Esophagus muscularis mucosa (tissue), 4 donors: ENCODE measurements around the gene ARHGAP4. TPM values are rescaled to one million over a fixed set of nuclear protein-coding genes. Genes with fewer than 3 reads are reported as not detected.

ENCODE experiments used
- DNase-seq: peaks from one replicate; pipeline ENCODE4 v3.0.0-alpha.2; 2017; ENCODE audit errors: extremely low spot score
- H3K27ac ChIP-seq, 4 donors: fragments of 200-600 bp; sonication (generic); replicated peaks in 1 of 4; 1 replicate in 3 of 4; 2 replicates in 1 of 4; pipeline ENCODE4 v1.5.1; 2016 to 2019; ENCODE audit warnings: mild to moderate bottlenecking in 1 of 4
- H3K27me3 ChIP-seq, 4 donors: fragments of 200-600 bp; sonication (generic); one replicate each; pipeline versions ENCODE4 v1.5.1 to v1.6.0; 2016 to 2019
- H3K36me3 ChIP-seq, 4 donors: fragments of 200-600 bp; sonication (generic); one replicate each; pipeline ENCODE4 v1.5.1; 2016 to 2019
- H3K4me1 ChIP-seq, 4 donors: fragments of 200-600 bp; sonication (generic); one replicate each; pipeline ENCODE4 v1.5.1; 2016 to 2019
- H3K4me3 ChIP-seq, 4 donors: fragments of 200-600 bp; sonication (generic); 1 replicate in 2 of 4; 2 replicates in 2 of 4; pipeline ENCODE4 v1.5.1; 2016 to 2019; ENCODE audit warnings: mild to moderate bottlenecking in 4 of 4, moderate library complexity in 1 of 4
- H3K9me3 ChIP-seq, 4 donors: fragments of 200-600 bp; sonication (generic); 1 replicate in 3 of 4; 2 replicates in 1 of 4; pipeline ENCODE4 v1.5.1; 2016 to 2019
- EP300 ChIP-seq: sonication (generic); formaldehyde crosslinking; IDR thresholded peaks from one replicate; pipeline ENCODE4 v1.6.1; 2017; ENCODE audit warnings: antibody characterized with exemption
- POLR2A ChIP-seq: fragments of 450-650 bp; IDR thresholded peaks from one replicate; pipeline ENCODE4 v1.6.1; 2017; ENCODE audit warnings: antibody characterized with exemption, moderate library complexity, mild to moderate bottlenecking, low read depth
- POLR2AphosphoS5 ChIP-seq, 2 donors: sonication (generic); formaldehyde crosslinking; IDR thresholded peaks; one replicate each; pipeline ENCODE4 v1.6.1; 2017; ENCODE audit warnings: antibody characterized with exemption in 2 of 2
- WGBS: methylation state at CpG from one replicate; pipeline ENCODE4 v1.1.5; 2018; 5-methylcytosine and 5-hydroxymethylcytosine counted together
- intact Hi-C: fragments of 100-400 bp; cut with DNase I; formaldehyde crosslinking; loops from one replicate; pipeline ENCODE4 v1.15.1; 2023
- total RNA-seq, 4 donors: library from RNA; depleted of rRNA; stranded (reverse); fragments of >200 nt; gene quantifications; one replicate each; pipeline versions ENCODE4 v1.1.0 to v1.2.1, GENCODE V29; 2016
- TF ChIP-seq, protein P1 (sequence below), 3 experiments: fragments of 200-600 bp in 2 of 3; fragments of 450-650 bp in 1 of 3; sonication (generic) in 2 of 3; IDR thresholded peaks; one replicate each; pipeline ENCODE4 v1.5.1; 2017 to 2019; ENCODE audit warnings: antibody characterized with exemption in 3 of 3, mild to moderate bottlenecking in 2 of 3, moderate library complexity in 1 of 3

ARHGAP4 gene
- total RNA-seq, 4 donors from 2014 or later = 15.9 to 22.4 (median 17.7) TPM

DNA sequence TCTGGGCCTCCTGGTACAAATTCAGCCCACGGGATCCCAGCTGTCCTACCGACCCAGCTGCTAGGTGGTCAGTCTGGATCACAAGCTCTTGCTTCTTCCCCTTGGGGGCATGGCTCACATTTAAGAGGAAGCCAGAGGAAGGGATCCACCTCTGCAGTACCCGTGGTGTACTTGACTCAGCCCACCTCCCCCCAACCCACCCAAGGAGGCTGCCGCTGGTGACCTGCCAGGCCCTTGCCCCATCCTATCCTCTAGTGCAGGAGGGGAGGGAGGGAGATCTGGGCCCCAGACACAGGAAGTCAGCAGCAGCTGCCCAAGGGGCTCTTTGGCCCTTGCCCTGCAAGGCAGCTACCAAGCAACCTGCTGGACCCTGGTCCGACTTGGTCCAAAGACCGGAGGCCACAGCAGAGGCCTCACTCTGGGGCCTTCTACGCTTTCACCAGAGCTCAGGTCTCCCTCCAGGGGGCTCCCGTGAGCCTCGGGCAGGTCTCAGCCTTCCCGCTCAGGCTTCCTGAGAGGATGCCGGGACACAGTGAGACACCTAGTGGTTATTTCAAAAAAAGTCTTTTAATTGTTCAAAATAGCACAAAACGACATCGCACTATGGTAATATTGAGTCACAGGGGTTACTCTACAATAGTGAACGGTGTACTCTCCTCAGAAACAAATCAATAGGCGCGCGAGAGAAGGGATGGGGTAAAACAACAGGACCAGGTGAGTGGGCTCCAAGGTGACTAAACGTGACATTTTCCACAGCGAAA, 21.1 kb upstream of the ARHGAP4 start:
- intact Hi-C loops = no loop called here
- TF ChIP-seq POLR2AphosphoS5 (IDR thresholded peaks at IDR 0.05) = peak; percentile 12 to 64
- TF ChIP-seq EP300 = no peak
- TF ChIP-seq, protein P1, sequence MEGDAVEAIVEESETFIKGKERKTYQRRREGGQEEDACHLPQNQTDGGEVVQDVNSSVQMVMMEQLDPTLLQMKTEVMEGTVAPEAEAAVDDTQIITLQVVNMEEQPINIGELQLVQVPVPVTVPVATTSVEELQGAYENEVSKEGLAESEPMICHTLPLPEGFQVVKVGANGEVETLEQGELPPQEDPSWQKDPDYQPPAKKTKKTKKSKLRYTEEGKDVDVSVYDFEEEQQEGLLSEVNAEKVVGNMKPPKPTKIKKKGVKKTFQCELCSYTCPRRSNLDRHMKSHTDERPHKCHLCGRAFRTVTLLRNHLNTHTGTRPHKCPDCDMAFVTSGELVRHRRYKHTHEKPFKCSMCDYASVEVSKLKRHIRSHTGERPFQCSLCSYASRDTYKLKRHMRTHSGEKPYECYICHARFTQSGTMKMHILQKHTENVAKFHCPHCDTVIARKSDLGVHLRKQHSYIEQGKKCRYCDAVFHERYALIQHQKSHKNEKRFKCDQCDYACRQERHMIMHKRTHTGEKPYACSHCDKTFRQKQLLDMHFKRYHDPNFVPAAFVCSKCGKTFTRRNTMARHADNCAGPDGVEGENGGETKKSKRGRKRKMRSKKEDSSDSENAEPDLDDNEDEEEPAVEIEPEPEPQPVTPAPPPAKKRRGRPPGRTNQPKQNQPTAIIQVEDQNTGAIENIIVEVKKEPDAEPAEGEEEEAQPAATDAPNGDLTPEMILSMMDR (IDR thresholded peaks at IDR 0.05) = peak; percentile 76 to 81 (median 81)
- TF ChIP-seq POLR2A = no peak
- H3K27ac ChIP-seq = peak overlapping the region; percentile 82 to 88 (median 85)
- 53% methylated on average over 17 of the region's 19 CpGs for WGBS
- peaks cover 21 to 42% (median 25%) of the 10 kb centered on the region in 4 donors for H3K36me3 ChIP-seq
- H3K4me1 ChIP-seq = peaks cover 12 to 61% (median 47%) of the 10 kb centered on the region in 4 donors
- no peak overlapping the region for H3K4me3 ChIP-seq
- no peak for DNase-seq
- no peaks in the 10 kb centered on the region for H3K9me3 ChIP-seq
- no peaks in the 10 kb centered on the region for H3K27me3 ChIP-seq

DNA sequence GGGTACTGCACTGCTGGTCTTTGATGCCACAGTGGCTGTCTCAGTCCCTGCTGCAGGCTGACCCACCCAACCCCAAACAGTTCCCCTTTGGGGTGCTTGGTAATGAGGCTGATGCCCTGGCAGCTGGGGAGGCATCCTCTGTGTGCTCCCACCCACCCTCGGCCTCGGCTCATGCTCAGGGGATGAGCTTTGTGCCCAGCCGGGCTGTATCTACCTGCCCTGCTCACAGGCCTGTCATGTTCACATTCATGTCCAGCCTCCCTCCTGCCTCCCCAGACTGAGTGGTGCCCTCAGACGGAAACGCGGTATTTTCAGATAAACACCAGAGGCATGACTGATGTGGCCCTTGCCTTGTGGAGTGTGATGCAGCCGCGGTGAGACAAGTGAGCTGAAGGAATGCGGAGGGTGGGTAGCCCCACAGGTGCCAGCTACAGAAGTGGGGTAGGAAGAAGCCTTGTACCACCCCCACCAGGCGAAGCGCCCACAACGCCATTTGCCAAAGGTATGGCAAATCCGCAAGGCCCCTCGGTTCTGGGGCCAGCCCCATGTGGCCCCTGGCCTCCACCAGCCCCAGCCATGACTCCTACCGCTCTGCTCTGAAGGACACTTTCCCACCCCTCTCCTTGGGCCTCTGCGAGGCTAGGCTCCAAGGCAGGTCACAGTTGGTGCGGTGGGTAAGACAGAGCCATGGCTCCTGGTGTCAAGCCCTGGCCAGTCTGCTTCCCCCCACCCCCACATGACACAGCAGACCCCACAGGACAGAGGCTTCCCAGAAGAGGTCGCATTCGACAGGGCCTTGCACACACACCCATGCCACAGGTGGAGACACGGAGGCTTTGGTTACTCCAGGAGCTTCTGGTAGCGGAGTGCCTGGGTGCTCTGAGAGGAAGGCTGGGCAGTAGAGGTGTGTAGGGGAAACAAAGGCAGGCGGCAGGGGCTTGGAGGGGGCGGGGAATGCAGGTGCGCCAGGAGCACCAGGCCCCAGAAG, 20.2 kb upstream of the ARHGAP4 start:
- Histone ChIP-seq H3K36me3 (peaks cover 13 to 32% (median 16%) of the 10 kb centered on the region in 4 donors), H3K4me1 (peaks cover 12 to 57% (median 40%) of the 10 kb centered on the region in 4 donors), H3K4me3 (no peak overlapping the region), H3K9me3 (no peaks in the 10 kb centered on the region), H3K27me3 (no peaks in the 10 kb centered on the region), H3K27ac (peak overlapping the region; percentile 82 to 88 (median 85))
- TF ChIP-seq POLR2AphosphoS5 (IDR thresholded peaks at IDR 0.05) (no peak), EP300 (no peak), POLR2A (no peak)
- TF ChIP-seq, protein P1 (IDR thresholded peaks at IDR 0.05) = no peak
- intact Hi-C loops = no loop called here
- DNase-seq = no peak
- 87% methylated on average over 15 of the region's 24 CpGs for WGBS

DNA sequence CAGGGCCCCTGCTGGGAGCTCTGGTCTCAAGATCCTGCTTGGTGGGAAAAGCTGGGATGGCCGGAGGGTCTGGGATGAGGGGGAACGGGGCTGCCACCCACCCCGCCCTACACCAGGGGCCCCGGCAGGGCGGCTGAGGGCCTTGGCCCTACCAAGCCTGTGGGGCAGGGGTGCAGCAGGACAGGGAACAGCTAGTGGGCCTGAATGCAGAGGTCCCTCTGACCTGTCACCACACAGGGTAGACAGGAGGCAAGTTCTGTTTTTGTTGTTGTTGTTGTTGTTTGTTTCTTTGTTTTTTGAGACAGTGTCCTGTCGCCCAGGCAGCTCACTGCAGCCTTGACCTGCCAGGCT, 18.7 kb upstream of the ARHGAP4 start:
- intact Hi-C loops = no loop called here
- Histone ChIP-seq H3K9me3 (no peaks in the 10 kb centered on the region), H3K36me3 (peaks cover 0 to 17% (median 2%) of the 10 kb centered on the region in 4 donors), H3K4me3 (peak overlapping the region; percentile 40 to 49 (median 42)), H3K27ac (peak overlapping the region in 1 of 4 donors; percentile 41), H3K4me1 (peaks cover 12 to 45% (median 31%) of the 10 kb centered on the region in 4 donors), H3K27me3 (no peaks in the 10 kb centered on the region)
- no peak for DNase-seq
- no peak for TF ChIP-seq POLR2A
- WGBS = 76% methylated on average over 6 of the region's 6 CpGs

- Histone ChIP-seq H3K27ac (peak within 1 kb of the TSS in 2 of 4 donors; percentile 41 to 44), H3K36me3 (peaks cover 0 to 12% (median 0%) of the 10 kb centered on the region in 4 donors), H3K4me3 (peak within 1 kb of the TSS; percentile 40 to 49 (median 42)), H3K27me3 (no peaks in the 10 kb centered on the region), H3K9me3 (no peaks in the 10 kb centered on the region), H3K4me1 (peaks cover 12 to 40% (median 26%) of the 10 kb centered on the region in 4 donors)
- DNase-seq = no peak
- TF ChIP-seq POLR2AphosphoS5 (IDR thresholded peaks at IDR 0.05) = no peak
- no peak for TF ChIP-seq POLR2A
- TF ChIP-seq, protein P1 (IDR thresholded peaks at IDR 0.05) = no peak
- no peak for TF ChIP-seq EP300
- intact Hi-C loops = no loop called here
- WGBS = 73% methylated on average over 11 of the region's 31 CpGs
These were observed 18.2 kb upstream of the ARHGAP4 start, which contains the start of gene RENBP for GRCh38 chrX:153944140-153944799. RENBP (minus strand) TSS chrX:153944643; CDS start chrX:153944610, 33 bp downstream.
